Ecto neural progenitor cell (in vitro differentiated cells): ENCODE data around the gene COL23A1.

ENCODE experiments used
- DNase-seq: peaks from one replicate; pipeline ENCODE4 v3.0.0-alpha.2; 2018; ENCODE audit warnings: low spot score

The COL23A1 gene

GRCh38 chr5:178421699-178422399, 168.3 kb downstream of the COL23A1 start:
- DNase-seq, result peak; percentile 44

- no peak for DNase-seq
Observed at GRCh38 chr5:178421128-178421527, 169.1 kb downstream of the COL23A1 start.

- peak; percentile 77 for DNase-seq
Observed at GRCh38 chr5:178420354-178420781, 169.8 kb downstream of the COL23A1 start.

- peak; percentile 46 for DNase-seq
Observed at GRCh38 chr5:178419651-178420050, 170.5 kb downstream of the COL23A1 start.

- peak; percentile 43 for DNase-seq
Observed at GRCh38 chr5:178419196-178419595, 171.0 kb downstream of the COL23A1 start.

GRCh38 chr5:178418471-178419010, 171.7 kb downstream of the COL23A1 start:
- no peak for DNase-seq

GRCh38 chr5:178418031-178418430, 172.2 kb downstream of the COL23A1 start:
- no peak for DNase-seq

GRCh38 chr5:178417391-178417811, 172.8 kb downstream of the COL23A1 start:
- no peak for DNase-seq

- peak; percentile 37 for DNase-seq
Observed at GRCh38 chr5:178416919-178417318, 173.3 kb downstream of the COL23A1 start.

GRCh38 chr5:178416206-178416882, 173.8 kb downstream of the COL23A1 start:
- peak; percentile 38 for DNase-seq

- DNase-seq, result peak; percentile 43
Observed at GRCh38 chr5:178415353-178415752, 174.8 kb downstream of the COL23A1 start.

- peak; percentile 44 for DNase-seq
Observed at GRCh38 chr5:178413988-178414387, 176.2 kb downstream of the COL23A1 start.

- DNase-seq, result no peak
Observed at GRCh38 chr5:178411083-178411482, 179.1 kb downstream of the COL23A1 start.

- DNase-seq, result no peak
Observed at GRCh38 chr5:178407646-178408045, 182.5 kb downstream of the COL23A1 start.

GRCh38 chr5:178404987-178405386, 185.2 kb downstream of the COL23A1 start:
- no peak for DNase-seq

GRCh38 chr5:178403956-178404600, 186.1 kb downstream of the COL23A1 start:
- DNase-seq, result no peak

- no peak for DNase-seq
Observed at GRCh38 chr5:178403351-178403750, 186.8 kb downstream of the COL23A1 start.

GRCh38 chr5:178399701-178400095, 190.5 kb downstream of the COL23A1 start:
- no peak for DNase-seq

- peak; percentile 52 for DNase-seq
Observed at GRCh38 chr5:178398901-178399700, 191.1 kb downstream of the COL23A1 start.

GRCh38 chr5:178396796-178397720, 193.1 kb downstream of the COL23A1 start:
- no peak for DNase-seq

GRCh38 chr5:178394074-178394473, 196.1 kb downstream of the COL23A1 start:
- no peak for DNase-seq
